GM12875 (cell line): ENCODE results near the gene HRH2.

Experiments
- H3K4me3 ChIP-seq: one replicate; pipeline ENCODE4 v1.5.1; 2011; ENCODE audit warnings: low read depth, low read length, control low read depth
- TF ChIP-seq, protein P1 (sequence below): IDR thresholded peaks from 2 replicates; pipeline ENCODE4 v1.5.1; 2011; ENCODE audit warnings: low read depth, mild to moderate bottlenecking, control low read depth, inconsistent platforms, low read length, moderate library complexity, borderline replicate concordance; ENCODE audit not compliant: insufficient read depth

The HRH2 gene

DNA sequence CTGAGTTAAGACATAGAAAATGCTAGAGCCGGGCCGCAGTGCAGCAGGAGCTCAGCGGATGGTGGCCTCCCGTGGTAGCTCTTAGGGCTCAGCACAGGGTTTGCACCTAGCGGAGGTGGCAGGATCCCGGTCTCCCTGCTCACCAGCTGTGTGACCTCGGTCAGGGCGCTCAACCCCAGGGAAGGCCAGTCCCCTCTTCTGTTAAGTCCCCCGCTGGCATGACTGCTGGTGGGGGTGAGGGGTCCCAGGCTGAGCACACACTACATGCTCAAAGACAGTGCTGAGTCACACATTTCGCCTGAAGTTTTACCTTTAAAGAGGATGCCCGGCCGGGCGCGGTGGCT is 39.0 kb downstream of the HRH2 start:
- TF ChIP-seq, protein P1, sequence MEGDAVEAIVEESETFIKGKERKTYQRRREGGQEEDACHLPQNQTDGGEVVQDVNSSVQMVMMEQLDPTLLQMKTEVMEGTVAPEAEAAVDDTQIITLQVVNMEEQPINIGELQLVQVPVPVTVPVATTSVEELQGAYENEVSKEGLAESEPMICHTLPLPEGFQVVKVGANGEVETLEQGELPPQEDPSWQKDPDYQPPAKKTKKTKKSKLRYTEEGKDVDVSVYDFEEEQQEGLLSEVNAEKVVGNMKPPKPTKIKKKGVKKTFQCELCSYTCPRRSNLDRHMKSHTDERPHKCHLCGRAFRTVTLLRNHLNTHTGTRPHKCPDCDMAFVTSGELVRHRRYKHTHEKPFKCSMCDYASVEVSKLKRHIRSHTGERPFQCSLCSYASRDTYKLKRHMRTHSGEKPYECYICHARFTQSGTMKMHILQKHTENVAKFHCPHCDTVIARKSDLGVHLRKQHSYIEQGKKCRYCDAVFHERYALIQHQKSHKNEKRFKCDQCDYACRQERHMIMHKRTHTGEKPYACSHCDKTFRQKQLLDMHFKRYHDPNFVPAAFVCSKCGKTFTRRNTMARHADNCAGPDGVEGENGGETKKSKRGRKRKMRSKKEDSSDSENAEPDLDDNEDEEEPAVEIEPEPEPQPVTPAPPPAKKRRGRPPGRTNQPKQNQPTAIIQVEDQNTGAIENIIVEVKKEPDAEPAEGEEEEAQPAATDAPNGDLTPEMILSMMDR, result no peak

DNA sequence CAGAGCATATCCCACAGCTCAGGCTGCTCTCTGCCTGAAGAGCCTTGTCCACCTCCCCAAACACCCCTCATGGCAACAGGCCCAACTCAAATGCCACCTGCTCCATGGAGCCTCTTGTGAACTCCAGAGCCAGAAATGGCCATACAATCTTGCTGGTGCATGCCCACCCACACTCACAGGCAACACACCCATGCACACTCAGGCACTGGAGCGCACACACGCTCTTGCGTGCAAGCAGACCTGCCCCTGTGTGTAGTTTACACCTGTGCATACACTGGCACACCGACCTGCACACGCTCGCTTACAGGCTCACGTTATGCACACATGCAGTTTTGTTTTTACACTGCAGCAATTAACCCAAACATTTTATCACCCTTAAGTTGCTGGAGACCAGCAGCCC is 40.0 kb downstream of the HRH2 start:
- H3K4me3 ChIP-seq, result no peak overlapping the region
- TF ChIP-seq, protein P1, result no peak

More for the DNA sequence above, 39.0 kb downstream of the HRH2 start:
- H3K4me3 ChIP-seq, result no peak overlapping the region

- TF ChIP-seq, protein P1, result no peak
- H3K4me3 ChIP-seq, result no peak overlapping the region
Observed at GRCh38 chr5:175698401-175699115, 40.7 kb downstream of the HRH2 start.

DNA sequence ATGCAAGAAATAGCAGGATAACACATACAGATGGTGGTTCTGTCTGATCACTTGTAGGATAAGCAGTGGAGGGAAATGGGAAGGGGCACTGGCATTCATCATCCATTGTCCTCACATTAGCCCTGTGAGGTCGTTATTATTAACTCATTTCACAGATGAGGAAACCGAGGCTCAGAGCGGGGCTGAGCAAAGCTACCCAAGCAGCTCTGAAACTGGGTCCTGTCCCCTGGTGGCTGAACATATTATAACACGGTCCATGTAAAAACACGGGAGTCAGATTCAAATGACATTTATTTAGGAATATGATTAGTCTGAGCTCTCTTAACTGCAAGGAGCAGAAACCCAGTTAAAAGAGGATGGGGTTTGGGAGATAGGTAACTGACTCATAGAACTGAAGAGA is 43.1 kb downstream of the HRH2 start:
- TF ChIP-seq, protein P1, result peak; percentile 46
- no peak overlapping the region for H3K4me3 ChIP-seq

- TF ChIP-seq, protein P1, result no peak
- H3K4me3 ChIP-seq, result no peak overlapping the region
Observed at GRCh38 chr5:175701797-175702196, 43.9 kb downstream of the HRH2 start.

GRCh38 chr5:175706499-175706898 is 48.6 kb downstream of the HRH2 start:
- no peak overlapping the region for H3K4me3 ChIP-seq
- TF ChIP-seq, protein P1, result no peak

GRCh38 chr5:175707751-175708375 is 50.0 kb downstream of the HRH2 start:
- H3K4me3 ChIP-seq, result no peak overlapping the region
- TF ChIP-seq, protein P1, result no peak
